Activated T-helper 17 cell treated with anti-CD3 and anti-CD28 coated beads, Interleukin-2, amount 50 U/mL, for 72 hours (primary cell): Measurements from ENCODE around the gene COL12A1. TPM values are rescaled to one million over a fixed set of nuclear protein-coding genes. Genes with fewer than 3 reads are reported as not detected.

Source experiments
- ATAC-seq: fragments of 150-1000 bp; cut with Tn5 transposase; replicated peaks from 2 replicates; pipeline ENCODE4 v1.10.0; 2021; ENCODE audit warnings: mild to moderate bottlenecking, moderate library complexity
- H3K27ac Mint-ChIP-seq: one replicate; pipeline ENCODE4 v1.8.0; 2022; ENCODE audit warnings: mixed read lengths
- H3K27me3 Mint-ChIP-seq: one replicate; pipeline ENCODE4 v1.8.0; 2022; ENCODE audit warnings: mixed read lengths
- H3K36me3 Mint-ChIP-seq: one replicate; pipeline ENCODE4 v1.8.0; 2022; ENCODE audit warnings: low read depth, mild to moderate bottlenecking, mixed read lengths
- H3K4me1 Mint-ChIP-seq: one replicate; pipeline ENCODE4 v1.8.0; 2022; ENCODE audit warnings: mixed read lengths
- H3K4me3 Mint-ChIP-seq: one replicate; pipeline ENCODE4 v1.8.0; 2022; ENCODE audit warnings: mild to moderate bottlenecking, mixed read lengths
- H3K9me3 Mint-ChIP-seq: one replicate; pipeline ENCODE4 v1.8.0; 2022; ENCODE audit warnings: mixed read lengths
- total RNA-seq, 2 donors: library from RNA; stranded (reverse); gene quantifications; one replicate each; pipeline ENCODE4 v1.2.3, GENCODE V29; 2022

Gene COL12A1
- total RNA-seq, 2 donors from 2014 or later: not detected

GRCh38 chr6:75077701-75078100, 128.2 kb downstream of the COL12A1 start:
- no peaks in the 10 kb centered on the region for H3K9me3 Mint-ChIP-seq
- H3K4me1 Mint-ChIP-seq: no peaks in the 10 kb centered on the region
- H3K36me3 Mint-ChIP-seq: no peaks in the 10 kb centered on the region
- H3K4me3 Mint-ChIP-seq: no peak overlapping the region
- H3K27ac Mint-ChIP-seq: no peak overlapping the region
- ATAC-seq: no peak
- peaks cover 16% of the 10 kb centered on the region for H3K27me3 Mint-ChIP-seq

GRCh38 chr6:75076009-75076408, 129.8 kb downstream of the COL12A1 start:
- Mint-ChIP-seq H3K27me3 (peaks cover 14% of the 10 kb centered on the region), H3K9me3 (no peaks in the 10 kb centered on the region), H3K27ac (no peak overlapping the region), H3K36me3 (no peaks in the 10 kb centered on the region), H3K4me3 (no peak overlapping the region), H3K4me1 (no peaks in the 10 kb centered on the region)
- ATAC-seq: no peak

GRCh38 chr6:75070244-75070643, 135.6 kb downstream of the COL12A1 start:
- H3K27me3 Mint-ChIP-seq: peaks cover 7% of the 10 kb centered on the region
- no peak overlapping the region for H3K27ac Mint-ChIP-seq
- H3K36me3 Mint-ChIP-seq: no peaks in the 10 kb centered on the region
- no peak for ATAC-seq
- H3K4me1 Mint-ChIP-seq: no peaks in the 10 kb centered on the region
- peaks cover 3% of the 10 kb centered on the region for H3K9me3 Mint-ChIP-seq
- H3K4me3 Mint-ChIP-seq: no peak overlapping the region

- H3K4me3 Mint-ChIP-seq: no peak overlapping the region
- H3K36me3 Mint-ChIP-seq: no peaks in the 10 kb centered on the region
- H3K4me1 Mint-ChIP-seq: no peaks in the 10 kb centered on the region
- H3K9me3 Mint-ChIP-seq: peaks cover 3% of the 10 kb centered on the region
- no peak overlapping the region for H3K27ac Mint-ChIP-seq
- ATAC-seq: no peak
- no peaks in the 10 kb centered on the region for H3K27me3 Mint-ChIP-seq
Measured at GRCh38 chr6:75065523-75065922, 140.3 kb downstream of the COL12A1 start.

- H3K27me3 Mint-ChIP-seq: no peaks in the 10 kb centered on the region
- H3K36me3 Mint-ChIP-seq: no peaks in the 10 kb centered on the region
- H3K4me3 Mint-ChIP-seq: no peak overlapping the region
- no peaks in the 10 kb centered on the region for H3K4me1 Mint-ChIP-seq
- H3K27ac Mint-ChIP-seq: no peak overlapping the region
- no peak for ATAC-seq
- peaks cover 8% of the 10 kb centered on the region for H3K9me3 Mint-ChIP-seq
Measured at GRCh38 chr6:75052491-75052890, 153.4 kb downstream of the COL12A1 start.

- Mint-ChIP-seq H3K27me3 (no peaks in the 10 kb centered on the region), H3K4me3 (no peak overlapping the region), H3K9me3 (peaks cover 10% of the 10 kb centered on the region), H3K27ac (no peak overlapping the region), H3K4me1 (no peaks in the 10 kb centered on the region), H3K36me3 (no peaks in the 10 kb centered on the region)
- no peak for ATAC-seq
Measured at GRCh38 chr6:75049308-75049707, 156.5 kb downstream of the COL12A1 start.

- no peaks in the 10 kb centered on the region for H3K36me3 Mint-ChIP-seq
- H3K4me1 Mint-ChIP-seq: no peaks in the 10 kb centered on the region
- no peak overlapping the region for H3K27ac Mint-ChIP-seq
- no peaks in the 10 kb centered on the region for H3K27me3 Mint-ChIP-seq
- no peak for ATAC-seq
- H3K9me3 Mint-ChIP-seq: peaks cover 14% of the 10 kb centered on the region
- H3K4me3 Mint-ChIP-seq: no peak overlapping the region
Measured at GRCh38 chr6:75044846-75045245, 161.0 kb downstream of the COL12A1 start.

- H3K4me3 Mint-ChIP-seq: no peak overlapping the region
- ATAC-seq: no peak
- H3K36me3 Mint-ChIP-seq: no peaks in the 10 kb centered on the region
- peaks cover 11% of the 10 kb centered on the region for H3K9me3 Mint-ChIP-seq
- no peaks in the 10 kb centered on the region for H3K4me1 Mint-ChIP-seq
- no peak overlapping the region for H3K27ac Mint-ChIP-seq
- no peaks in the 10 kb centered on the region for H3K27me3 Mint-ChIP-seq
Measured at GRCh38 chr6:75041381-75041780, 164.5 kb downstream of the COL12A1 start.

Other genes with a start within 250 kb of the COL12A1 start
- gene COX7A2, start 37.7 kb upstream of the COL12A1 start, total RNA-seq: 100 to 1,000 TPM; 260 to 372 TPM
- 100 to 1,000 TPM in 1 of 2 donors, 10 to 100 TPM in 1; 81.7 to 115 TPM for gene TMEM30A, start 78.7 kb upstream of the COL12A1 start, total RNA-seq